ACC112 (cell line): ENCODE results near the gene GNG13.
"Not testable (repeated sequence)": the region's sequence is repeated elsewhere in the genome, so short reads cannot be mapped to it uniquely, and the experiment has no call there.

Source experiments
- H2AFZ ChIP-seq: fragments of 200-600 bp; sonication (generic); one replicate; pipeline ENCODE4 v1.6.0; 2017; ENCODE audit warnings: antibody characterized with exemption, low read length; ENCODE audit not compliant: unreplicated experiment
- H3K27ac ChIP-seq: fragments of 200-600 bp; sonication (generic); 2 replicates; pipeline ENCODE4 v1.5.1; 2014; ENCODE audit warnings: low read depth, mild to moderate bottlenecking, antibody characterized with exemption, low read length, moderate library complexity
- H3K27me3 ChIP-seq: fragments of 200-600 bp; sonication (generic); 2 replicates; pipeline ENCODE4 v1.6.1; 2014; ENCODE audit warnings: mild to moderate bottlenecking, antibody characterized with exemption, low read length, moderate library complexity, mixed read lengths; ENCODE audit not compliant: insufficient read depth
- H3K36me3 ChIP-seq: fragments of 200-600 bp; sonication (generic); 2 replicates; pipeline ENCODE4 v1.6.1; 2016; ENCODE audit warnings: mild to moderate bottlenecking, antibody characterized with exemption, low read length, moderate library complexity, mixed read lengths; ENCODE audit not compliant: insufficient read depth
- H3K4me1 ChIP-seq: fragments of 200-600 bp; sonication (generic); one replicate; pipeline ENCODE4 v1.6.1; 2016; ENCODE audit warnings: low read length, mixed read lengths; ENCODE audit not compliant: insufficient read depth, unreplicated experiment, control insufficient read depth
- H3K4me3 ChIP-seq: fragments of 200-600 bp; sonication (generic); 2 replicates; pipeline ENCODE4 v1.5.1; 2014; ENCODE audit warnings: mild to moderate bottlenecking, low read depth, low read length
- H3K79me2 ChIP-seq: fragments of 200-600 bp; sonication (generic); one replicate; pipeline ENCODE4 v1.6.0; 2016; ENCODE audit warnings: low read length; ENCODE audit not compliant: control insufficient read depth, unreplicated experiment, insufficient read depth

The GNG13 gene

GRCh38 chr16:841455-842060 lies 41.0 kb upstream of the GNG13 start:
- Histone ChIP-seq H2AFZ (no peak overlapping the region), H3K4me3 (no peak overlapping the region), H3K27me3 (no peaks in the 10 kb centered on the region), H3K36me3 (no peaks in the 10 kb centered on the region), H3K4me1 (no peaks in the 10 kb centered on the region), H3K27ac (no peak overlapping the region), H3K79me2 (no peaks in the 10 kb centered on the region)

- H3K27ac ChIP-seq = no peak overlapping the region
- H3K79me2 ChIP-seq = no peaks in the 10 kb centered on the region
- H3K36me3 ChIP-seq = no peaks in the 10 kb centered on the region
- no peak overlapping the region for H3K4me3 ChIP-seq
- no peaks in the 10 kb centered on the region for H3K27me3 ChIP-seq
- H3K4me1 ChIP-seq = no peaks in the 10 kb centered on the region
- no peak overlapping the region for H2AFZ ChIP-seq
These were observed 40.3 kb upstream of the GNG13 start for GRCh38 chr16:840561-841454.

- Histone ChIP-seq H2AFZ (no peak overlapping the region), H3K27ac (no peak overlapping the region), H3K4me3 (no peak overlapping the region), H3K27me3 (no peaks in the 10 kb centered on the region), H3K36me3 (no peaks in the 10 kb centered on the region), H3K4me1 (no peaks in the 10 kb centered on the region), H3K79me2 (no peaks in the 10 kb centered on the region)
These were observed 39.3 kb upstream of the GNG13 start for GRCh38 chr16:839643-840408.

GRCh38 chr16:838741-839140 lies 38.2 kb upstream of the GNG13 start:
- Histone ChIP-seq H3K36me3 (no peaks in the 10 kb centered on the region), H3K79me2 (no peaks in the 10 kb centered on the region), H3K4me1 (no peaks in the 10 kb centered on the region), H3K27me3 (no peaks in the 10 kb centered on the region), H3K4me3 (no peak overlapping the region), H2AFZ (no peak overlapping the region), H3K27ac (no peak overlapping the region)

GRCh38 chr16:836822-837221 lies 36.3 kb upstream of the GNG13 start:
- H2AFZ ChIP-seq, H3K4me3 ChIP-seq, H3K27ac ChIP-seq, H3K79me2 ChIP-seq, H3K4me1 ChIP-seq, H3K36me3 ChIP-seq, H3K27me3 ChIP-seq: not testable (repeated sequence)

GRCh38 chr16:836221-836620 lies 35.7 kb upstream of the GNG13 start:
- no peaks in the 10 kb centered on the region for H3K36me3 ChIP-seq
- H3K4me3 ChIP-seq = no peak overlapping the region
- no peaks in the 10 kb centered on the region for H3K27me3 ChIP-seq
- H3K79me2 ChIP-seq = no peaks in the 10 kb centered on the region
- no peak overlapping the region for H3K27ac ChIP-seq
- H2AFZ ChIP-seq = no peak overlapping the region
- no peaks in the 10 kb centered on the region for H3K4me1 ChIP-seq

GRCh38 chr16:835373-835772 lies 34.8 kb upstream of the GNG13 start:
- no peaks in the 10 kb centered on the region for H3K27me3 ChIP-seq

GRCh38 chr16:833411-833810 lies 32.9 kb upstream of the GNG13 start:
- Histone ChIP-seq H3K4me1 (no peaks in the 10 kb centered on the region), H2AFZ (no peak overlapping the region), H3K4me3 (no peak overlapping the region), H3K79me2 (no peaks in the 10 kb centered on the region), H3K27ac (no peak overlapping the region), H3K36me3 (no peaks in the 10 kb centered on the region), H3K27me3 (no peaks in the 10 kb centered on the region)

More at GRCh38 chr16:835373-835772, 34.8 kb upstream of the GNG13 start:
- H3K4me1 ChIP-seq = no peaks in the 10 kb centered on the region
- no peak overlapping the region for H2AFZ ChIP-seq
- H3K79me2 ChIP-seq = no peaks in the 10 kb centered on the region
- H3K36me3 ChIP-seq = no peaks in the 10 kb centered on the region
- H3K4me3 ChIP-seq = no peak overlapping the region
- no peak overlapping the region for H3K27ac ChIP-seq

GRCh38 chr16:832652-833336 lies 32.3 kb upstream of the GNG13 start:
- H3K4me1 ChIP-seq = no peaks in the 10 kb centered on the region
- H2AFZ ChIP-seq = no peak overlapping the region
- H3K79me2 ChIP-seq = no peaks in the 10 kb centered on the region
- H3K36me3 ChIP-seq = no peaks in the 10 kb centered on the region
- no peaks in the 10 kb centered on the region for H3K27me3 ChIP-seq
- no peak overlapping the region for H3K27ac ChIP-seq
- no peak overlapping the region for H3K4me3 ChIP-seq

GRCh38 chr16:831571-832413 lies 31.3 kb upstream of the GNG13 start:
- Histone ChIP-seq H3K36me3 (no peaks in the 10 kb centered on the region), H3K27me3 (no peaks in the 10 kb centered on the region), H3K27ac (no peak overlapping the region), H3K79me2 (no peaks in the 10 kb centered on the region), H2AFZ (no peak overlapping the region), H3K4me3 (no peak overlapping the region), H3K4me1 (no peaks in the 10 kb centered on the region)
